Myocyte (in vitro differentiated cells): ENCODE results near the gene FDX2. TPM values are rescaled to one million over a fixed set of nuclear protein-coding genes. Genes with fewer than 3 reads are reported as not detected.

Experiments used
- DNase-seq: peaks from one replicate; pipeline ENCODE4 v3.0.0-alpha.2; 2012; ENCODE audit warnings: low read depth
- total RNA-seq: library from RNA; depleted of rRNA; stranded (reverse); fragments of >200 nt; gene quantifications from 2 replicates; pipeline ENCODE4 v1.2.3, GENCODE V29; 2014

Gene FDX2
- total RNA-seq, 1 donor from 2014 or later, result 39.4 TPM

GRCh38 chr19:10299545-10300458, 16.0 kb downstream of the FDX2 start:
- no peak for DNase-seq

- DNase-seq, result no peak
Observed at GRCh38 chr19:10295847-10296591, 19.8 kb downstream of the FDX2 start.

GRCh38 chr19:10295305-10295846, 20.4 kb downstream of the FDX2 start:
- DNase-seq, result no peak

GRCh38 chr19:10294368-10294697, 21.5 kb downstream of the FDX2 start:
- DNase-seq, result no peak

- DNase-seq, result no peak
Observed at GRCh38 chr19:10293637-10294367, 22.0 kb downstream of the FDX2 start.

GRCh38 chr19:10292789-10293636, 22.8 kb downstream of the FDX2 start:
- DNase-seq, result no peak

GRCh38 chr19:10292206-10292788, 23.5 kb downstream of the FDX2 start:
- peak; percentile 75 for DNase-seq

- DNase-seq, result no peak
Observed at GRCh38 chr19:10291554-10292205, 24.1 kb downstream of the FDX2 start.

GRCh38 chr19:10290876-10291553, 24.8 kb downstream of the FDX2 start:
- peak; percentile 69 for DNase-seq

GRCh38 chr19:10290357-10290875, 25.4 kb downstream of the FDX2 start:
- DNase-seq, result peak; percentile 36

- DNase-seq, result no peak
Observed at GRCh38 chr19:10289836-10290356, 25.9 kb downstream of the FDX2 start, which contains the start of gene ICAM5. ICAM5 (plus strand) TSS chr19:10289952; CDS start chr19:10290044, 92 bp downstream.

- no peak for DNase-seq
Observed at GRCh38 chr19:10289167-10289835, 26.5 kb downstream of the FDX2 start.

- no peak for DNase-seq
Observed at GRCh38 chr19:10288662-10289166, 27.1 kb downstream of the FDX2 start.

- peak; percentile 79 for DNase-seq
Observed at GRCh38 chr19:10286803-10287737, 28.7 kb downstream of the FDX2 start, which contains the start of gene ICAM4. ICAM4 (plus strand) TSS chr19:10286955; CDS start chr19:10287013, 58 bp downstream.

- no peak for DNase-seq
Observed at GRCh38 chr19:10285393-10285792, 30.4 kb downstream of the FDX2 start.

GRCh38 chr19:10284960-10285278, 30.9 kb downstream of the FDX2 start:
- no peak for DNase-seq
